HepG2 (cell line): ENCODE data around the gene MS4A18. TPM values are rescaled to one million over a fixed set of nuclear protein-coding genes. Genes with fewer than 3 reads are reported as not detected.

ENCODE experiments used
- ATAC-seq: fragments of 200-7000 bp; cut with Tn5 transposase; 3 replicates; pipeline ENCODE4 v1.9.1; 2020; ENCODE audit warnings: mild to moderate bottlenecking, moderate library complexity
- BruUV-seq: library from RNA; stranded (reverse); fragments of 400-500 nt; replicated peaks from 2 replicates; lab custom pipeline; 2021; lab: Mats Ljungman, UMichigan
- CTCF ChIA-PET: fragments of 300-600 bp; formaldehyde crosslinking; extraction: SDS; loops from one replicate; lab custom pipeline; 2021; ENCODE audit warnings: low total read pairs, inconsistent platforms, low intra/inter-chr PET ratio; lab: Yijun Ruan, JAX
- POLR2A ChIA-PET: fragments of 350-600 bp; sonication (Branson Sonifier 250); formaldehyde crosslinking; loops from one replicate; lab custom pipeline; 2020; ENCODE audit warnings: antibody characterized with exemption, inconsistent platforms; lab: Yijun Ruan, JAX
- DNase-seq: peaks from one replicate; pipeline ENCODE4 v3.0.0-alpha.2; 2015; ENCODE audit warnings: low spot score
- FAIRE-seq: peaks from 3 replicates; lab custom pipeline; 2011; peaks lifted over from hg19 to GRCh38; lab: Jason Lieb, UNC
- H2AFZ ChIP-seq: one replicate; pipeline ENCODE4 v1.6.1; 2011; ENCODE audit warnings: low read length, inconsistent platforms
- H3K27ac ChIP-seq: fragments of 300-600 bp; 3 replicates; pipeline ENCODE4 v1.8.0; 2011; ENCODE audit warnings: mixed run types, mild to moderate bottlenecking, mixed read lengths, low read length, inconsistent platforms; ENCODE audit not compliant: insufficient read depth; ENCODE audit errors: extremely low read length
- H3K27me3 ChIP-seq, 2 experiments: fragments of 200-600 bp in 1 of 2; 2 replicates in 1 of 2; 3 replicates in 1 of 2; pipeline versions ENCODE4 v1.6.0 to v1.8.0; 2011; ENCODE audit warnings: low read length in 2 of 2, mild to moderate bottlenecking in 2 of 2, moderate library complexity in 2 of 2, inconsistent platforms in 1 of 2; ENCODE audit not compliant: insufficient read depth in 2 of 2, control insufficient read depth in 1 of 2
- H3K36me3 ChIP-seq, 2 experiments: fragments of 200-600 bp in 1 of 2; replicated peaks in 1 of 2; 2 replicates in 1 of 2; 3 replicates in 1 of 2; pipeline versions ENCODE4 v1.5.1 to v1.8.0; 2011; ENCODE audit warnings: low read length in 2 of 2, inconsistent platforms in 1 of 2; ENCODE audit not compliant: insufficient read depth in 2 of 2, control insufficient read depth in 1 of 2
- H3K4me1 ChIP-seq: 2 replicates; pipeline ENCODE4 v1.5.1; 2012; ENCODE audit warnings: low read length, inconsistent platforms; ENCODE audit not compliant: insufficient read depth
- H3K4me2 ChIP-seq: 2 replicates; pipeline ENCODE4 v1.6.0; 2011; ENCODE audit warnings: low read depth, low read length, inconsistent platforms
- H3K4me3 ChIP-seq, 3 experiments: fragments of 200-600 bp in 1 of 3; sonication (generic), shearing (Covaris generic) in 1 of 3; replicated peaks in 1 of 3; 2 replicates each; pipeline ENCODE4 v1.5.1; 2011 to 2016; ENCODE audit warnings: low read length in 3 of 3, inconsistent platforms in 2 of 3, low read depth in 2 of 3, mild to moderate bottlenecking in 2 of 3, control low read depth in 1 of 3, mixed read lengths in 1 of 3; ENCODE audit not compliant: insufficient read depth in 1 of 3
- H3K79me2 ChIP-seq: one replicate; pipeline ENCODE4 v1.6.1; 2011; ENCODE audit warnings: low read length, inconsistent platforms; ENCODE audit not compliant: insufficient read depth
- H3K9ac ChIP-seq: 2 replicates; pipeline ENCODE4 v1.6.0; 2011; ENCODE audit warnings: mild to moderate bottlenecking, low read depth, low read length, inconsistent platforms; ENCODE audit not compliant: insufficient read depth
- H3K9me3 ChIP-seq: 2 replicates; pipeline ENCODE4 v1.5.1; 2012; ENCODE audit warnings: mild to moderate bottlenecking, low read length
- H4K20me1 ChIP-seq: 2 replicates; pipeline ENCODE4 v1.6.0; 2011; ENCODE audit warnings: inconsistent platforms, mild to moderate bottlenecking, low read length, moderate library complexity; ENCODE audit not compliant: insufficient read depth
- NFE2 ChIP-seq: sonication (generic); formaldehyde crosslinking; IDR thresholded peaks from 2 replicates; pipeline ENCODE4 v1.4.0; 2020; ENCODE audit warnings: missing genetic modification reagents
- ZBTB33 ChIP-seq: sonication (generic); formaldehyde crosslinking; IDR thresholded peaks from 2 replicates; pipeline ENCODE4 v1.4.0; 2020; ENCODE audit warnings: missing genetic modification reagents
- ZBTB39 ChIP-seq: sonication (generic); formaldehyde crosslinking; IDR thresholded peaks from 2 replicates; pipeline ENCODE4 v1.5.0; 2020; ENCODE audit warnings: missing genetic modification reagents
- ZNF124 ChIP-seq: sonication (generic); formaldehyde crosslinking; IDR thresholded peaks from 2 replicates; pipeline ENCODE4 v1.4.0; 2020; ENCODE audit warnings: missing genetic modification reagents
- ZNF17 ChIP-seq: sonication (generic); formaldehyde crosslinking; IDR thresholded peaks from 2 replicates; pipeline ENCODE4 v1.5.0; 2020; ENCODE audit warnings: mild to moderate bottlenecking, missing genetic modification reagents
- ZNF503 ChIP-seq: sonication (generic); formaldehyde crosslinking; IDR thresholded peaks from 2 replicates; pipeline ENCODE4 v1.4.0; 2020; ENCODE audit warnings: missing genetic modification reagents
- WGBS: methylation state at CpG from one replicate; pipeline ENCODE4 v1.1.6; 2017; ENCODE audit warnings: low lambda C conversion rate; 5-methylcytosine and 5-hydroxymethylcytosine counted together
- in situ Hi-C: cut with HindIII; loops from 2 replicates; pipeline ENCODE4 v1.10.0; 2017; ENCODE audit warnings: low pct_unique_long_range_greater_than_20kb; ENCODE audit not compliant: extremely low pct_ligation_motif_present
- intact Hi-C: fragments of 100-400 bp; cut with micrococcal nuclease; formaldehyde crosslinking; loops from one replicate; pipeline ENCODE4 v1.10.0; 2022; ENCODE audit not compliant: unreplicated experiment
- polyA plus RNA-seq, 8 experiments: library from polyadenylated mRNA; depleted of rRNA in 3 of 8; stranded (reverse) in 7 of 8; unstranded in 1 of 8; fragments of >200 nt; fragmentation: Illumina TruSeq in 4 of 8; extraction: Trizol in 4 of 8; gene quantifications; 2 replicates each; pipeline versions ENCODE4 v1.2.1 to v1.2.3, GENCODE V29; 2011 to 2016; ENCODE audit warnings: low read depth in 4 of 8, missing spikeins in 1 of 8, mixed read lengths in 1 of 8; ENCODE audit not compliant: insufficient read depth in 1 of 8
- total RNA-seq, 5 experiments: library from RNA; depleted of rRNA; stranded (reverse); fragments of >200 nt; fragmentation: Illumina TruSeq; extraction: Trizol; gene quantifications; 2 replicates each; pipeline ENCODE4 v1.2.3, GENCODE V29; 2016; ENCODE audit warnings: low read depth in 1 of 5
- TF ChIP-seq, protein P1 (sequence below): sonication (generic); formaldehyde crosslinking; IDR thresholded peaks from 2 replicates; pipeline ENCODE4 v1.4.0; 2020; ENCODE audit warnings: low read depth, missing genetic modification reagents
- TF ChIP-seq, protein P2 (sequence below): sonication (generic); formaldehyde crosslinking; IDR thresholded peaks from 2 replicates; pipeline ENCODE4 v1.4.0; 2020; ENCODE audit warnings: mild to moderate bottlenecking, missing genetic modification reagents

MS4A18 gene
- total and polyA plus RNA-seq, 2 of the 13 experiments (the other 11 are each of a cell fraction or from before 2014, with no cell fraction given): not detected

DNA sequence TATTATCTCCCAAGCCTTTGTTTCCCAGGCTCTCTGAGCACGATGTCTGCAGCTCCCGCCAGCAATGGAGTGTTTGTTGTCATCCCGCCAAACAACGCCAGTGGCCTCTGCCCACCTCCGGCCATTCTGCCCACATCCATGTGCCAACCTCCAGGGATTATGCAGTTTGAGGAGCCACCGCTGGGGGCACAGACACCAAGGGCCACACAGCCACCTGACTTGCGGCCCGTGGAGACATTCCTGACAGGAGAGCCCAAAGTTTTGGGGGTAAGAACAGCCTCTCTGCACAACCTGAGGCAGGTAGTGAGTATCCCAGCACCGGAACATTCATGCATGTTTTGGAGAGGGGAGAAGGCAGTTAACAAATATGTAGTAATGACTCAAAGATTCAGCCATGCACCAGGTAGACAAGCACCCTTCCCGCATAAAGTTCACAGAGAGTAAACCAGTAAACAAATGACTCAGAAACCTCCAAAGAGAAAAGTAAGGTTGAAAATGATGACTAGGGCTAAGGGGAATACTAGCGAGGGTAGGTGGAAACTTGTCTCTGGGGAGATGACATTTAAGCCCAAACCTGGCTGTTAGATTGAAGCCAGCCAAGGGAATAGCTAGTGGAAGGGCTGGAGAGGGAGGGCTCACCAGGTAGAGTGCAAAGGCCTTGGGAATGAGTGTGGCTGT lies 39.3 kb downstream of the MS4A18 start:
- Histone ChIP-seq H3K27ac (no peak overlapping the region), H3K36me3 (no peaks in the 10 kb centered on the region), H3K27me3 (peaks cover 1 to 26% of the 10 kb centered on the region in 2 experiments; a peak in 2 of 5 replicates), H2AFZ (no peak overlapping the region), H4K20me1 (no peaks in the 10 kb centered on the region), H3K4me1 (no peaks in the 10 kb centered on the region), H3K4me2 (no peak overlapping the region), H3K4me3 (no peak overlapping the region), H3K9ac (no peak overlapping the region), H3K9me3 (no peaks in the 10 kb centered on the region), H3K79me2 (no peaks in the 10 kb centered on the region)
- WGBS: 46% methylated on average over 6 of the region's 11 CpGs
- ATAC-seq (no peak), DNase-seq (no peak), FAIRE-seq (no peak)
- CTCF ChIA-PET: no interaction called here
- in situ Hi-C loops: no loop called here
- no TSS peak for BruUV-seq
- intact Hi-C loops: loop anchor here (5.0 kb wide), 1 partner anchor 402 kb away; no protein-coding TSS in a partner anchor
- POLR2A ChIA-PET: no interaction called here
- TF ChIP-seq ZBTB39 (CRISPR knock-in tag): no peak
- TF ChIP-seq, protein P1, sequence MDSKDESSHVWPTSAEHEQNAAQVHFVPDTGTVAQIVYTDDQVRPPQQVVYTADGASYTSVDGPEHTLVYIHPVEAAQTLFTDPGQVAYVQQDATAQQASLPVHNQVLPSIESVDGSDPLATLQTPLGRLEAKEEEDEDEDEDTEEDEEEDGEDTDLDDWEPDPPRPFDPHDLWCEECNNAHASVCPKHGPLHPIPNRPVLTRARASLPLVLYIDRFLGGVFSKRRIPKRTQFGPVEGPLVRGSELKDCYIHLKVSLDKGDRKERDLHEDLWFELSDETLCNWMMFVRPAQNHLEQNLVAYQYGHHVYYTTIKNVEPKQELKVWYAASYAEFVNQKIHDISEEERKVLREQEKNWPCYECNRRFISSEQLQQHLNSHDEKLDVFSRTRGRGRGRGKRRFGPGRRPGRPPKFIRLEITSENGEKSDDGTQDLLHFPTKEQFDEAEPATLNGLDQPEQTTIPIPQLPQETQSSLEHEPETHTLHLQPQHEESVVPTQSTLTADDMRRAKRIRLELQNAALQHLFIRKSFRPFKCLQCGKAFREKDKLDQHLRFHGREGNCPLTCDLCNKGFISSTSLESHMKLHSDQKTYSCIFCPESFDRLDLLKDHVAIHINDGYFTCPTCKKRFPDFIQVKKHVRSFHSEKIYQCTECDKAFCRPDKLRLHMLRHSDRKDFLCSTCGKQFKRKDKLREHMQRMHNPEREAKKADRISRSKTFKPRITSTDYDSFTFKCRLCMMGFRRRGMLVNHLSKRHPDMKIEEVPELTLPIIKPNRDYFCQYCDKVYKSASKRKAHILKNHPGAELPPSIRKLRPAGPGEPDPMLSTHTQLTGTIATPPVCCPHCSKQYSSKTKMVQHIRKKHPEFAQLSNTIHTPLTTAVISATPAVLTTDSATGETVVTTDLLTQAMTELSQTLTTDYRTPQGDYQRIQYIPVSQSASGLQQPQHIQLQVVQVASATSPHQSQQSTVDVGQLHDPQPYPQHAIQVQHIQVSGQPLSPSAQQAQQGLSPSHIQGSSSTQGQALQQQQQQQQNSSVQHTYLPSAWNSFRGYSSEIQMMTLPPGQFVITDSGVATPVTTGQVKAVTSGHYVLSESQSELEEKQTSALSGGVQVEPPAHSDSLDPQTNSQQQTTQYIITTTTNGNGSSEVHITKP (CRISPR knock-in tag): no peak
- TF ChIP-seq ZNF17 (CRISPR knock-in tag): no peak
- TF ChIP-seq ZNF124 (CRISPR knock-in tag): no peak
- TF ChIP-seq, protein P2, sequence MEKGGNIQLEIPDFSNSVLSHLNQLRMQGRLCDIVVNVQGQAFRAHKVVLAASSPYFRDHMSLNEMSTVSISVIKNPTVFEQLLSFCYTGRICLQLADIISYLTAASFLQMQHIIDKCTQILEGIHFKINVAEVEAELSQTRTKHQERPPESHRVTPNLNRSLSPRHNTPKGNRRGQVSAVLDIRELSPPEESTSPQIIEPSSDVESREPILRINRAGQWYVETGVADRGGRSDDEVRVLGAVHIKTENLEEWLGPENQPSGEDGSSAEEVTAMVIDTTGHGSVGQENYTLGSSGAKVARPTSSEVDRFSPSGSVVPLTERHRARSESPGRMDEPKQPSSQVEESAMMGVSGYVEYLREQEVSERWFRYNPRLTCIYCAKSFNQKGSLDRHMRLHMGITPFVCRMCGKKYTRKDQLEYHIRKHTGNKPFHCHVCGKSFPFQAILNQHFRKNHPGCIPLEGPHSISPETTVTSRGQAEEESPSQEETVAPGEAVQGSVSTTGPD (CRISPR knock-in tag): no peak
- TF ChIP-seq NFE2 (CRISPR knock-in tag): no peak
- TF ChIP-seq ZBTB33 (CRISPR knock-in tag): 0 out of 2 replicates have a peak, but pooled peaks have one; percentile 24
- TF ChIP-seq ZNF503 (CRISPR knock-in tag): no peak
